GM23338 (cell line): ENCODE data around the gene ZNF692.

Experiments used
- CTCF ChIP-seq, 2 experiments: fragments of 200-600 bp in 1 of 2; sonication (generic) in 1 of 2; conservative IDR thresholded peaks; 2 replicates each; pipeline versions ENCODE4 v1.5.1 to v1.6.1; 2016 to 2017; ENCODE audit warnings: antibody characterized with exemption in 2 of 2, low read depth in 2 of 2, mild to moderate bottlenecking in 2 of 2, moderate library complexity in 1 of 2
- EZH2 ChIP-seq: fragments of 200-600 bp; sonication (generic); IDR thresholded peaks from one replicate; pipeline ENCODE4 v1.8.0; 2017; ENCODE audit warnings: antibody characterized with exemption, mild to moderate bottlenecking, low read depth; ENCODE audit not compliant: unreplicated experiment
- EZH2phosphoT487 ChIP-seq: fragments of 200-600 bp; sonication (generic); IDR thresholded peaks from one replicate; pipeline ENCODE4 v1.8.1; 2018; ENCODE audit warnings: antibody characterized with exemption; ENCODE audit not compliant: unreplicated experiment
- JUNB ChIP-seq: IDR thresholded peaks from one replicate; pipeline ENCODE4 v1.6.1; 2016; ENCODE audit warnings: antibody characterized with exemption; ENCODE audit not compliant: unreplicated experiment
- POLR2AphosphoS5 ChIP-seq: IDR thresholded peaks from 2 replicates; pipeline ENCODE4 v1.6.1; 2016; ENCODE audit warnings: antibody characterized with exemption, low read depth
- TF ChIP-seq, protein P1 (sequence below): fragments of 250-450 bp; sonication (Bioruptor Pico); IDR thresholded peaks from 2 replicates; pipeline ENCODE4 v1.5.0; 2020; ENCODE audit warnings: mild to moderate bottlenecking, moderate library complexity

DNA sequence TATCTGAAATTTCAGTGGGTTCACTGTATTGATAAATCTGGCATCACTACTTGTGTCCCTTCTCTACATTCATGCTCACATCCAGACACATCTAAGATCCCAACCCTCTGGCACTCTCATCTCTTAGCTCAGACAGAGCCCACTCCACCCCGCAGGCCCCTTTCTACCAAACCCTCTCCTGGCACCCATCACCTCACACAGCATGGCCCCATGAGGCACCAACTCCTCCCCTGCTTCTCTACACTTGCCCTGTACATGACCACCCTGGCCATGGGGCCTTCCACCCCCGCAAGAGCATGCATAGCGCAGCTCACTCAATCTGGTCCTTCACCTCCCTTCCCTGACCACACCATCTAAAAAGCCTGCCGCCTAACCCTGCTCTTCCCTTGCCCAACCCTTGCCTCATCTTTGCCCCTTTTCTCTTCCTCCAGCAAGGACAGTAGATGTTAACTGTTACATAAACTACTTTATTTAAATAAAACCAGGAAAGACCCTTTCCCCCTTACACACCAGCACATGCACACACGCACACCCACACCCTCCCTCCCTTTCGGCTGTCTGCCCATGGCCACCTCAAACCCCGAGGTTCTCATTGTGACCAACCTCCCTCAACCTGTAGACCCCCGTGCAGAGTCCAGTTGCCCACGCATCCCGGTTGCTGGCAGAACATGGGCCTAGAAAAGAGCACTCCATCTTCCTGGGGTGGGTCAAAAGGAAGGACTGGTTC, 48.7 kb downstream of the ZNF692 start:
- TF ChIP-seq CTCF (conservative IDR thresholded peaks at IDR 0.05; ENCODE audit: low read depth in 2 of 2), result no peak
- no peak for TF ChIP-seq EZH2
- TF ChIP-seq POLR2AphosphoS5, result no peak
- no peak for TF ChIP-seq JUNB
- no peak for TF ChIP-seq EZH2phosphoT487
- TF ChIP-seq, protein P1, sequence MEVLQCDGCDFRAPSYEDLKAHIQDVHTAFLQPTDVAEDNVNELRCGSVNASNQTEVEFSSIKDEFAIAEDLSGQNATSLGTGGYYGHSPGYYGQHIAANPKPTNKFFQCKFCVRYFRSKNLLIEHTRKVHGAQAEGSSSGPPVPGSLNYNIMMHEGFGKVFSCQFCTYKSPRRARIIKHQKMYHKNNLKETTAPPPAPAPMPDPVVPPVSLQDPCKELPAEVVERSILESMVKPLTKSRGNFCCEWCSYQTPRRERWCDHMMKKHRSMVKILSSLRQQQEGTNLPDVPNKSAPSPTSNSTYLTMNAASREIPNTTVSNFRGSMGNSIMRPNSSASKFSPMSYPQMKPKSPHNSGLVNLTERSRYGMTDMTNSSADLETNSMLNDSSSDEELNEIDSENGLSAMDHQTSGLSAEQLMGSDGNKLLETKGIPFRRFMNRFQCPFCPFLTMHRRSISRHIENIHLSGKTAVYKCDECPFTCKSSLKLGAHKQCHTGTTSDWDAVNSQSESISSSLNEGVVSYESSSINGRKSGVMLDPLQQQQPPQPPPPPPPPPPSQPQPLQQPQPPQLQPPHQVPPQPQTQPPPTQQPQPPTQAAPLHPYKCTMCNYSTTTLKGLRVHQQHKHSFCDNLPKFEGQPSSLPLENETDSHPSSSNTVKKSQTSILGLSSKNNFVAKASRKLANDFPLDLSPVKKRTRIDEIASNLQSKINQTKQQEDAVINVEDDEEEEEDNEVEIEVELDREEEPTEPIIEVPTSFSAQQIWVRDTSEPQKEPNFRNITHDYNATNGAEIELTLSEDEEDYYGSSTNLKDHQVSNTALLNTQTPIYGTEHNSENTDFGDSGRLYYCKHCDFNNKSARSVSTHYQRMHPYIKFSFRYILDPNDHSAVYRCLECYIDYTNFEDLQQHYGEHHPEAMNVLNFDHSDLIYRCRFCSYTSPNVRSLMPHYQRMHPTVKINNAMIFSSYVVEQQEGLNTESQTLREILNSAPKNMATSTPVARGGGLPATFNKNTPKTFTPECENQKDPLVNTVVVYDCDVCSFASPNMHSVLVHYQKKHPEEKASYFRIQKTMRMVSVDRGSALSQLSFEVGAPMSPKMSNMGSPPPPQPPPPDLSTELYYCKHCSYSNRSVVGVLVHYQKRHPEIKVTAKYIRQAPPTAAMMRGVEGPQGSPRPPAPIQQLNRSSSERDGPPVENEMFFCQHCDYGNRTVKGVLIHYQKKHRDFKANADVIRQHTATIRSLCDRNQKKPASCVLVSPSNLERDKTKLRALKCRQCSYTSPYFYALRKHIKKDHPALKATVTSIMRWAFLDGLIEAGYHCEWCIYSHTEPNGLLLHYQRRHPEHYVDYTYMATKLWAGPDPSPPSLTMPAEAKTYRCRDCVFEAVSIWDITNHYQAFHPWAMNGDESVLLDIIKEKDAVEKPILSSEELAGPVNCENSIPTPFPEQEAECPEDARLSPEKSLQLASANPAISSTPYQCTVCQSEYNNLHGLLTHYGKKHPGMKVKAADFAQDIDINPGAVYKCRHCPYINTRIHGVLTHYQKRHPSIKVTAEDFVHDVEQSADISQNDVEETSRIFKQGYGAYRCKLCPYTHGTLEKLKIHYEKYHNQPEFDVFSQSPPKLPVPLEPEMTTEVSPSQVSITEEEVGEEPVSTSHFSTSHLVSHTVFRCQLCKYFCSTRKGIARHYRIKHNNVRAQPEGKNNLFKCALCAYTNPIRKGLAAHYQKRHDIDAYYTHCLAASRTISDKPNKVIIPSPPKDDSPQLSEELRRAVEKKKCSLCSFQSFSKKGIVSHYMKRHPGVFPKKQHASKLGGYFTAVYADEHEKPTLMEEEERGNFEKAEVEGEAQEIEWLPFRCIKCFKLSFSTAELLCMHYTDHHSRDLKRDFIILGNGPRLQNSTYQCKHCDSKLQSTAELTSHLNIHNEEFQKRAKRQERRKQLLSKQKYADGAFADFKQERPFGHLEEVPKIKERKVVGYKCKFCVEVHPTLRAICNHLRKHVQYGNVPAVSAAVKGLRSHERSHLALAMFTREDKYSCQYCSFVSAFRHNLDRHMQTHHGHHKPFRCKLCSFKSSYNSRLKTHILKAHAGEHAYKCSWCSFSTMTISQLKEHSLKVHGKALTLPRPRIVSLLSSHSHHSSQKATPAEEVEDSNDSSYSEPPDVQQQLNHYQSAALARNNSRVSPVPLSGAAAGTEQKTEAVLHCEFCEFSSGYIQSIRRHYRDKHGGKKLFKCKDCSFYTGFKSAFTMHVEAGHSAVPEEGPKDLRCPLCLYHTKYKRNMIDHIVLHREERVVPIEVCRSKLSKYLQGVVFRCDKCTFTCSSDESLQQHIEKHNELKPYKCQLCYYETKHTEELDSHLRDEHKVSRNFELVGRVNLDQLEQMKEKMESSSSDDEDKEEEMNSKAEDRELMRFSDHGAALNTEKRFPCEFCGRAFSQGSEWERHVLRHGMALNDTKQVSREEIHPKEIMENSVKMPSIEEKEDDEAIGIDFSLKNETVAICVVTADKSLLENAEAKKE (CRISPR knock-in tag), result no peak
